22Rv1 (cell line): ENCODE data around the gene SON.

Source experiments
- CTCF ChIP-seq: fragments of 450-650 bp; IDR thresholded peaks from 2 replicates; pipeline ENCODE4 v1.5.1; 2017; ENCODE audit warnings: mild to moderate bottlenecking
- ZFX ChIP-seq: fragments of 450-650 bp; IDR thresholded peaks from 2 replicates; pipeline ENCODE4 v1.6.1; 2017; ENCODE audit warnings: antibody characterized with exemption, borderline replicate concordance

DNA sequence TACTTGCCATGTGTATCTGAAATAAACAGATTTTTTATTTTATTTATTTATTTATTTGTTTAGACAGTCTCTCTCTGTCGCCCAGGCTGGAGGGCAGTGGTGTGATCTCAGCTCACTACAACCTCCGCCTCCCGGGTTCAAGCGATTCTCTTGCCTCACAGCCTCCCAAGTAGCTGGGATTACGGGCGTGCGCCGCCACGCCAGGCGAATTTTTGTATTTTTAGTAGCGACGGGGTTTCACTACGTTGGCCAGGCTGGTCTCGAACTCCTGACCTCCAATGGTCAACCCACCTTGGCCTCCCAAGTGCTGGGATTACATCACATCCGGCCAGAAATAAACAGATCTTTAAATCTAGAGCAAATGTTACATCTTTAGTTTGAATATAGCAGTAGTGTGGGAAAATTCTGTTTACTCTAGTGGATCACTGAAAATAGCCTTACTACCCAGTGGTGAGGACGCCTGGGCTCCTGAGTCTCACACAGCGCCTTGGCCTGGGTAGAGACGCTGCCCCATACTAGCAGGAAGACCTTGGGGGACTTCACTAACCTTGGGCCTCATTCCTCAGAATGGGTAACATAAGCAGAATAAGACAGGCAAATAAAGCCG, 1.6 kb upstream of the SON start:
- TF ChIP-seq CTCF (no peak), ZFX (no peak)
